GM19395 (cell line): Measurements from ENCODE around the gene CLEC16A.

Experiments
- ATAC-seq: cut with Tn5 transposase; IDR thresholded peaks from one replicate; pipeline ENCODE4 v1.9.1; 2021; ENCODE audit warnings: mild to moderate bottlenecking, moderate library complexity; ENCODE audit not compliant: unreplicated experiment

Gene CLEC16A

DNA sequence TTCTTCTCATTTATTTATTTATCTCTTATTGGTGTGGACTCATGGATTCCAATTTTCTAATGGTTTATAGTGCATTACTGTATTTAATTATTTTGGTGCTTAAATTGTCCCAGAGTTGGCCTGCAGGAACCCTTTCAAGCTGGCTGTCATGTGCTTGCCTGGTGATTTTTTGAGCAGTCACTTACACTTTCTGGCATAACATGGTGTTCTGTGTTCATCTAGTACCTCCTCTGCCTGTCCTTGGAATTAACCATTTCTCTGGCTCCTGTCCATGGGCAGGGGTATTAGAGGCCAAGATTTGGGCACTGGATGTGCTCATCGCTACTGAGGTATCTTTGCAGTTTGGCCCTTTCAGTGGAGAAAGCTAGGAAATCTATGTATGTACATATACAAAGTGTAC, 67.0 kb downstream of the CLEC16A start:
- ATAC-seq = no peak

DNA sequence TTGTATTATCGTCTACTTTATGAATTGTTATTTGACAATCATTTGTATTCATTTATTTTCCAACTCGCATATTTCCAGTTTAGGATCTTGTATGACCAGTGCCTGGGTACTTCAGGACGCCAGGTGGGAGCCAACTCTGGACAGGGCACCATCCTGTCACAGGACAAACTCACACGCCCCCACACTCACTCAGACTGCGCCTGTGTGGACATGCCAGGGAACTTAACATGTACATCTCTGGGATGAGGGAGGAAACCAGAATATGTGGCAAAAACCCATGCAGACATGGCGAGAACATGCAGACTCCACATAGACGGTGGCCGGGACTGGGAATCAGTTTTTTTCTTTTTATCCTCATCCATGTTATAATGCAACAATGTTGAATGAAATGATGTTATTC, 68.5 kb downstream of the CLEC16A start:
- no peak for ATAC-seq

DNA sequence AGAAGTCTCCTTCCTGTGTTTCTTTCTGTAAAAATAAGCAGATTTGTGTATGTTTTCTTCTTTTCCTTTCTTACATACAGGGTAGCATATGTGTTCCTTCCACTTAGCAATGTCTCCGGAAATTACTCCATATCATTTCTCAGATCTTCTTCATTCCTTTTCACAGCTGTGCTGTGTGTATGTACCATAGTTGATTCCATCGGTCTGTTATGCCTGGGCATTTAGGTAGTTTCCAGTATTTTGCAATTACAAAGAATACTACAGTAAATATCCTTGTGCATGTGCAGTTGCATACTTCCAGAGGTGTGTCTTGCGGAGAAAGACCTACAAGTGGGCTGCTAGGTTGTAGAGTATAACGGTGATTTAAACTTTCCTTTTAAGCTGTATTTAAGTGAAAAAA, 69.8 kb downstream of the CLEC16A start:
- ATAC-seq = no peak

DNA sequence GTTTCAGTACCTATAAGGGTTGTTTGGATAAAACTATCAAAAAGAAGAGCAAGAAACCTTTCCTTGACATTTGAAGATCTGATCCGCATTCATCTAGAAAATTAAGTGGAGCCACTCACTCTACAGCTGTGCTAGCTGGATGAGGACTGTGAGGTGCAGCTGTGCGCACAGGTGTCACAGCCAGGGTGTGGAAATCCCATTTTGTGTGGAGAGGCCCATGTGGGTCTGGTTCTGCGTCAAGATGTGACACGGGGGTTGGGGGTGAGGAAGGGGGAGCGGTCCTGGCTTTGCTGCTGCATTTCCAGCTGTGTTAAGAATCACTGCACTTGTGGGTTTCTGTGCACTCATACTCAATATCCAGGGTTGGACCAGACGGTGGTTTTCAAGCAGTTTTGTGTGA, 70.7 kb downstream of the CLEC16A start:
- ATAC-seq = no peak

DNA sequence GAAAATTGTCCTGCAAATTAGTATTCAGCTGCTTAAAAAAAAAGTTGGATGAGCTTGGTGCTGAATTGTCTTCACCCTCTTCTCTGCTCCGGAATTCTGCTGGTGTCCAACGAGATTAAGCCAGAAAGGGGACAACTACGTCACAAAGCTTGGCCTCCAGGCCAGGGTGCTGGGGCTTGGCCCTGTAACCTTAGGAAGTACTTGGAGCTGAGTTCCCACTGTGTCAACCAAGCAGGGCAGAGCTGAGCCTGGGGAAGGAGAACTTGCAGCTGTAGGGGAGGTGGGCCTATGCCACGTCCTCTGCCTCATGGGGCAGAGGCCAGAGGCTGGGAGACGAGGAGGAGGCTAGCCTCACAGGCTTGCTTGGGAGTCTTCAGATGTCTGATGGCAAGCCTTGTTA, 71.2 kb downstream of the CLEC16A start:
- ATAC-seq = no peak

DNA sequence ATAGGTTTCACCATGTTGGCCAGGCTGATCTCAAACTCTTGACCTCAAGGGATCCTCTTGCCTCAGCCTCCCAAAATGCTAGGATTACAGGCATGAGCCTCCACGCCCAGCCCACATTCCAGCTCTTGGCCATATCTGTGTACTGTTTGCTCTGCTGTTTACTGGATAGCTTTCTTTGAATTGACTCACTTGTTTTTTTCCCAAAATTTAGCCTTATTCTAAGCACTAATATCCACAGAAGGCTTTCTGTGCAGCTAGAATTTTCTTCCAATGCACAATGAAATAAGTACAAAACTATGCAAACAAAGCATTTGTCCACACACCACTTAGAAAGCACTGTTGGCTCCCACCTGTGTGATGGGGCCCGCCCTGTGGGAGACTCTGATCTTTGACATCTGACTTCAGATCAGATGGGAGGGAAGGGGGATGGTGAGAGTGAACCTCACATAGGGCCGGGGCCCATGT, 72.2 kb downstream of the CLEC16A start:
- ATAC-seq = no peak

DNA sequence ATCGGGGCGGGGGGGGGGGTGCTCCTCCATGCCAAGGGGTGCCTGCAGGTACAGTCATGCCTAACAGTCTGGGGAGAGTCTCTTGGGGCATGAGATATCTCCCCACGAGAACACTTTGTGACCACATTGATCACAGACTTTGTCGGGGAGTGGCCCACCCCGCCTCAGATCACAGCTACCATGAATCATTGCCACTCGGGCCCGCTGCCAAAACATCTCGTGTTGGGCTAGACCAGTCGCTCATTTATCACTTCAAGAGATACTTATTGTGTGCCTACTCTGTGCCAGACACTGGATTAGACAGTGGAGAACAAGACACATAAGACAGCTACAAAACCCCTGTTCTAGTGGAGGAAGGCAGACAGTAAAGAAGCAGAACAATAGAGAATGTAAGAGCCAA, 72.6 kb downstream of the CLEC16A start:
- ATAC-seq = no peak

DNA sequence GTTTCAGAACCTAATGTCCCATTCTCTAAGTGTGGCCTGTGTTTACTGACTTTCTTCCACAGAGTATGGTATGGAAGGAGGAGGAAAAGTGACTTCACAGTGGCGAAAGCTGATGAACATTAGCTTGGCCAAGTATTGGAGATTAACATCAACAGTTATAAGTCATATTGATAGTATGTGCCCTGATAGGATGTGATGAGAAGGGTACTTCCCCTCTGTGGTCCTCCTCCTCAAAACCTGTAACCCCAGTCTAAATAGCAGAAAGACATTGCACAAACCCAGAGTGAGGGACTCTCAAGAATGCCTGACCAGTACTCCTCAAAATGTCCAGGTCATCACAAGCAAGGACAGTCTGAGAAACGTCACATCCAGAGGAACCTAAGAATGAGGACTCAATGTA, 73.1 kb downstream of the CLEC16A start:
- ATAC-seq = no peak

DNA sequence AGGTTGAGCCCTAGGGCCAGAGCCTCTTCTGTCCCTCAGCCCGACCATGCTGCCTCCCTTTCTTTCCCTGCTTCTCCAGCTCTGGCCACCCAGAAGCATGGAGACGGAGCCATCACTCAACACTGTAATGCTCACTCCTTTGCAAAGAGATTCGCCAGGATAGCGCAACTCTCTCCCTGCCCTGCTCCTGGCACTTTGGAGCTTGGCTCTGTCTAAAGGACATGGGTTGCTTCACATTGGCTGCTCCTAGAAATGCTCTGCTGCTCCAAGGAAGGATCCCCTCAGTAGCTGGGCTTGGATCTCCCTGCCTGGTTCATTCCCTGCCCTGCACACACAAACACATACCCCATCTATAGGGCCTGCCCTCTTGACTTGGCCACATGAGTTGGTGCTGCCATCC, 76.0 kb downstream of the CLEC16A start:
- no peak for ATAC-seq

DNA sequence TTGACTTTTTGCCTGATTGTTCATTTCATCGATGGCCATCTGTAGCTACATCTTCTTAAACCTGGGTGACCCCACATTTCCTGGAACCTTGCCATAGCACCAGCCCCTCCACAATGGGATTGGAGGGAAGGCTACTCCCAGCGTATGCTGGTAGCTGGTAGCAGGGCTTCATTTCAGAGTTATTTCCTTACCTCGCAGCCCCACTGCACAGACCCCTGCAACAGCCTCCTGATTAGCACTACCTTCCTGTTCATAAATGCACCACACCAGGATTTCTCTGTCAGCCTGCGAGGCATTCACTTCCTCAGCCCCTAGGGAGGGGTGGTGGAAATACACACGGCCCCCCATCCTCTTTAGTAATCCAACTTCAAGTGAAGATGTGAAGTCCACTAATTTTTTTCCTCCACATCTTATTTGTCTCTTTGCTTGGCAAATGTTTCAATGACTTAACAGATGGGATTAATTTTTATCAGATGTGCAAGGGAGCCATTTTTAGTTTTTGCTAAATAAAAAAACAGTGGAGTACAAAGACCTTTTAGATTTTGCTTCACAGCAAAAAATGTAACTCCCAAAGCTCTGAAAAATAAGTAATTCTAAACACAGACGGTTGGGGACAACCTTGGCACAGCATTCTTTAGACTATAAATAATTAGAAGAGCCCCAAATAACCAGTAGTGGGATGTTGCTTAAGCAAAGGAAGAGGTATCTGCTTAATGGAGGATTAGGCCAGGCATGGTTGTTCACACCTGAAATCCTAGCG, 76.6 kb downstream of the CLEC16A start:
- ATAC-seq = no peak

DNA sequence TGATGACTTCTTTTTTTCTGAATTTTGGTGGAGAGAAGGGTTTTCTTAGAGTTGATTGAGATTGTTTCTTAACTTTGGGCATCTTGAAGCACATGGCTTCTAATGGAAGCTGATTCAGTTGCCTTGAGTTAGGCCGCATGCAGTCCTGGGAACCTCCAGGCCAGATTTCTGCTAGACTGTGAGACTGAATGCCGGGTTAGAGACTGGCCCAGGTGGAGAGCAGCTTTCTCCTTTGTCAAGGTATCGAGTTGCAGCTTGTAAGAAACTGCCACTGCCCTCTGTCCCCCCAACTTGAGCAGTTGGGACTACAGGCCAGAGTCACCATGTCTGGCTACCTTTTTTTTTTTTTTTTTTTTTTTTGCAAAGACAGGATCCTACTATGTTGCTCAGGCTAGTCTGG, 77.6 kb downstream of the CLEC16A start:
- ATAC-seq = no peak

DNA sequence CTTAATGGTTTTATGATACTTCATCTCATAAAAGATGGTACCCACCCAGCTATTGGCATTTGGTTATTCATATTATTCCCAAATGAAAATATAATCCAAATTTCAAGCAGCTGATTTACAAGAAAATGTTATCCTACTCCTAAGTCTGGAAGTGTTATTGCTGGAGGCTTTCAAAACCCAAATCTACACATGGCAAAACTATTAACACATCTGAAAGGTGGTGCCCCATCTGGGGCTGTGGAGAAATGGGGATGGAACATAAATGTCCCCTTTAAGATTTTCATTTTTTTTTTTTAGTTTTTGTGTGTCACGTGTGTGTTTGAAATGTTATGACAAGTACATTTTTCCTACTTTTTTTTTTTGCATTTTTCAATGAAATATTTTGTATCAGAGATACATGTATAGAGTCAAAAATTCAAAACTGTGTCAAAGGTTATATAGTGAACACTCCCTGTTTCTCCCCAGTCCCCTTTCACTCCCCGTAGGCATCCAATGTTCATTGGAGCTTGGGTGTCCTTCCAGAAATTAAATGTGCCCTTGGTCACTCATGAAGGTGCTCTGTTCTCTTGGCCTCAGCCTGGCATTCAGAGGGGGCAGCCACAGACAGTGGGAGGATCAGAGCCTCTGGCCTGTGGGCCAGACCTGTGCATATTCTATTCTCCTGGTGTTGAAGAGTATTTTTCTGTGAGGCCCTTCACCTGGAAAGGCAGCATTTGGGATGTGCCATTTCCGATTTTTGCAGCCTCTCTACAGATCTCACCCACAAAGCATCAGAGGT, 79.1 kb downstream of the CLEC16A start:
- no peak for ATAC-seq

DNA sequence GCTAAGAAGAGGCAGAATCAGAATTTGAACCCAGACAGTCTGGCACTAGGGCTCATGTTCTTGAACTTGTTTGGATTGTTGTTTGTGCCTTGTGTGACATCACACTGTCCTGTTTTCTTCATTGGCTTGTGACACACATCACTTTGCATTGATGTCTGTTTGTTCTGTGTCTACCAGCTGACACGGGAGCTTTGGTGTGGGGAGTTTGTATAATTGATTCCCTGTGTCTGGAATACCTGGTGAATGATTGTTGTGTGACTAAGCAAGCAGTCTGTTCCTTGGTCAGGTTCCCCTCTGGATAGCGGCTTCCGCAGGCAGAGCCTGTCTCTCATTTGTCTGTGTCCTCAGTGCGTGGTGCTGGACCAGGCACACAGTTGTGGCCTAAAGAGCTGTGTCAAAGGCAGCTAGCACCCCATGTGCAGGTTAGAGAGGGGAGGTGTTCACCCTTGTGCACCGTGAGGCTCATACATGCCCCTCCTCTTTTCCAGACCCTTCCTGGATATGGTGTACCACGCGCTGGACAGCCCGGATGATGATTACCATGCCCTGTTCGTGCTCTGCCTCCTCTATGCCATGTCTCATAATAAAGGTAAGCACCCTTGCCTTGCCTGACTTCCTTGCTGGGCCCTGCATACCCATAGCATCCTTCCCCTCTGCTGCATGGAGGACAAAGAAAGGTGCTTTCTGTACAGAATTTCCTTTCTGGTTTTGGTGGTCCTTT, 80.1 kb downstream of the CLEC16A start:
- peak; percentile 47 for ATAC-seq

DNA sequence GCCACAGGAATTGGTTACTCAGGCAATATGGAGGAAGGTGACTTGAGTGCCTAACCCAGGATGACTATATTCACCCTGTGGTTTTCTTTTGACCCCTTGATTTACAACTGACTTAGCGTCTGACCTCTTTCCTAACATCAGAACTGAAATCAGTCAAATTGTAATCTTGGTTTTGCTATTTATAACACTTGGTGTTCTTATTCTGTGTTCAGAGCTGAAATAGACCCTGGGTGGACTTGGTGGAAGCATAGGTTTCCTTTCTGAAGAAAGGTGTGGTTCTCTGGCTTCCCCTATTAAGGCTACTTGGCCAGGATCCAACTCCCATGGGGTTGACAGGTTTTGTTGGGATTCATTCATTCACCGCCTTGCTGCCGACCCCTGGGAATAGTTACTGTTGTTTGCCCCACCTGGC, 80.8 kb downstream of the CLEC16A start:
- ATAC-seq = peak; percentile 58

DNA sequence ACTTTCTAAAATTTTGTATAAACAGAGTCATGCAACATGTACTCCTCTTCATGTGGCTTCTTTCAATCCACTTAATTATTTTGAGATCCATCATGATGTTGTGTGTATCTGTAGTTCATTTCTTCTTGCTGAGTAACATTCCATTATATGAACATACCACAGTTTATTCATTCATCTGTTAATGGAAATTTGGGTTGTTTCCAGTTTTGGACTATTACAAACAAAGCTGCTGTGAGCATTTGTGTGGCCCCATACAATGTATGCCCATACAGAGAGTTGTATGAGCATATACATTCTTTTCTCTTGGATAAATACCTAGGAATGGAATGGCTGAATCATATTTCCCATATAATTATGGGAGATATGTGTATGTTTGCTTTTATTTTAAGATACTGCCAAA, 85.6 kb downstream of the CLEC16A start:
- no peak for ATAC-seq

DNA sequence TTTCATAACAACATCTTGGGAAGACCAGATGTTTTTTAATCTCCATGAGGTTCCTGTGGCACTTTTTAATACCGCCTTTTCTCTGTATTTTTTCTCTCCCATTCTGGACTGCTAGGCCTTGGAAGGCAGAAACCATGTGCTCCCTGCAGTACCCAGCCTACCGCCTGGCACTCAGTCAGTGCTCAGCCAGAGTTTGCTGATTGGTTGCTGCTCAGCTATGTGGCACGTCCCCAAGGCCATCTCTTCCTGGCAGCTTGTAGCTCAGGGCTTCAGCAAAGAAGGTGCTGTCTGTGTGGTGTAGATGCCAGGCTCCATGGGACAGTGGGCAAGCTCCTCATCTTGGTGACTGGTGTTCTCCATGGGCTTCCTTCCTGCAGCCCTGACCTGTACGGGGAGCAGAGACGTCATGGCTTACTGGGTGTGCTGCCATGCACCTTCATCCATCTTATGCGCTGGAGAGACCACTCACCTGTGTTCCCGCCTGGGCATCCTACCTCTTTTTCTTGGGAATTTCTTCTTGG, 86.7 kb downstream of the CLEC16A start:
- no peak for ATAC-seq

DNA sequence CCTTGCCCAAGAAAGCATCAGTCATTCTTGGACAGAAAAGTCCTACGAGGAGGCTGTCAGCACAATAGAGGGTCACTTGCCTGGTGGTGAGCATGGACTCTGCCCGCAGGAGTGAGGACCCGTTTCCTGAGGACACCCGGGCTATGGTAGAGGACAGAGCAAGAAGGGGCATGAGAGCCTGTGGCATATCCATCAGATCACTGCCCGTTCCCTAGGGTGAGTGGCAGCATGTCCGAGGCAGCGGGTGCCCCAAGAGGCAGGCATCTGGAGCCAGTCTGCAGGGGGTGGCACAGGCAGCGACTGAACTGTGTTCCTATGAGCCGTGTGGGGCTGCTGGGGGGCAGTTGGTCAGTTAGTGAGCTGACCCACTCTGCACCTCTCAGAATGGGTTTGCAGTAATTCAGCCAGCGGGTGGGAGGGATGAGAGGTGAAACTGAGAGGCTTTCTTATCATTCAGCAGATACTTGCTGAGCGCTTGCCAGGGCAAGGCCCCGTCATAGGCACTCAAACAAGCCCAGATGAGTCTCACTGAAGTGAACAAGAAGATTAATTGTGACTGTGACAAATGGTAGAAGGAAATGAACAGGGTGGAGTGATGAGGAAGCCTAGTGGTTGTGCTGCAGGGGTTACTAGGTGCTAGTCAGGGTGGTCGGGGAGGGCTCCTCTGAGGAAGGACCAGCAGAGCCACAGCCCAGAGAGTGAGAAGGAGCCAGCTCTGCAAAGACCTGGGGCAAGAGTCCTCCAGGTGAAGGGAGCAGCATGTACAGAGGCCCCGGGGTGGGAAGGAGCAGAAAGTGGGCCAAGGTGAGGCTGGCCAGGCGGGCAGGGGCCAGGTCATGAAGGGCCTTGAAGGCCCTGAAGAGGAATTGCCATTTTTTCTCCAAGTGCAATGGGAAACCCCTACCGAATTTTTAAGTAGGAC, 87.9 kb downstream of the CLEC16A start:
- no peak for ATAC-seq

DNA sequence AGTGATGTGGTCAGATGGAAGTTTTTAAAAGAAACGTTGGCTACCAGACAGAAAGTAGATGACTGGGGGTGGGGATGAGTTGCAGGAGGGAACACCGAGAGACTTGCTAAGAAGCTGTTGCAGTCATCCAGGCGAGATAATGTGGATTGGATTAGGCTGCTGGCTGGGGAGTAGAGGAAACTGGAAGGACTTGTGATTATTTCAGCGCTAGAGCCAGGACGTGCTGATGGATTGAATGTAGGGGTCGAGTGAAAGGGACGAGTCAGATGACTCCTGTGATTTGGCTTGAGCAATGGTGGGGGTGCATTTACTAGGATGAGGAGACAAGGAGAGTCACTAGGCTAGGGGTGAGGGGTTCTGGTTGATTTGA, 88.5 kb downstream of the CLEC16A start:
- ATAC-seq = no peak

DNA sequence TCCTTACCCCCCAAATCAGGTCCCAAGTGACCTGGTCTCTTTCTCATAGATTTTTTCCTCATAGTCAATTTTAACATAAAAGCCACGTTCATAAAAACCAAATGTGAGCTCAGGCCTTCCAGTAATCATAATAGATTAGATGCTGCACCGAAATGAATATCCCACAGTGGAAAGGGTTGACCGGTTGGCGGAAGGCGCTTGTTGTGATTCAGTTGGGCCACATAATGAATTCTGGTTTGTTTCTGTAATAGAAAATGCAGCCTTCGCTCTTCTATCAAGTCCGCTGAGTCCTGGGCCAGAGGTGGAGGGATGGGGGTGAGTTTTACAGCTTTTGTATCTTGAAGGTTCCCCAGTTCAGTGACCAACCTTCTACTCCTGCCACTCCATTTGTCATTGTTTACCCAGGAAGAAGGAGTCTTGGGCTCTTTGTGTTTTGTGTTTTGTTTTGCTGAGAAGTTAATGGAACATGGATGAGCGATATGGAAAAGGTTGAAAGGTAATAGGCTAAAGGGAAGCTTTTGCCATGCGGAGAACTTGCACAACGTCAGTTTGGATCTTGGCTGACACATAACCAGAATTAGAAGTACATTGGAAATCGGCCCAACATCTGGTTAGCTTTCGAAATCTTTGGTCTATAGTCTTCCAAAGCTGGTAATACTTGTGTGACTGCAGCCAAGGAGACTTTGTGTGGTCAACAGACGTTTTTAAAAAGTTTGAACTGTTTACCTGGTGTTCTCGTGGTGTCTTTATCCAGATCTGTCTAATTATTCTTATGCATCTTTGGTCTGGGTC, 89.5 kb downstream of the CLEC16A start:
- ATAC-seq = no peak

DNA sequence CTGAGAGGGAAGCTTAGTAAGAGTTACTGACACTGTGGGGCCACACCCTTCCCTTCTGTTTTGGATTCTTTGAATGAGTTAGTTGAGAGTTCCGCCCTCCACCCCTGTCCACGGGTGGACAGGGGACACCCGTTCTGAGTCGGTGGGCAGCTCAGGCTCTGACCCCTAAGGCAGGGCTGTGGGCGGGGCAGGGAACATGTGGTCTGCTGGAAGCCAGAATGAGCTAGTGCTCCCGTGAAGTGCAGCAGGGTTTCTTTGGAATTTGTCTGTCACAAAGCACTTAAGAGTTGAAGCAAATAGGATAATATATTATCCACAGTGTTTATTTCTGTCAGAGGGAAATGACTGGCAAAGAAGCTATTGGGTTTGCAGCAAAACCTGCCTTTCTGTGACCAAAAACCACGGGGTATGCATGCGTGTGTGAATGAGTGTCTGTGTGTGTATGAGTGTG, 90.1 kb downstream of the CLEC16A start:
- no peak for ATAC-seq
